SIG-M5 treated with dmso at 0.1 percent for 504 hours (cell line): ENCODE data around the gene GORAB.

Experiments
- DNase-seq: peaks from one replicate; lab custom pipeline; 2025; ENCODE audit not compliant: unreplicated experiment; lab: John Stamatoyannopoulos, UW

The GORAB gene

GRCh38 chr1:170531758-170532657 is at the start of gene GORAB:
Gene GORAB, plus strand, starts transcription at chr1:170532166. Its CDS starts 58 bp downstream, at chr1:170532224.
- DNase-seq = peak; percentile 89

GRCh38 chr1:170483051-170483450 is 48.9 kb upstream of the GORAB start:
- DNase-seq = no peak

- no peak for DNase-seq
These were observed 44.5 kb upstream of the GORAB start for GRCh38 chr1:170487503-170487902.

GRCh38 chr1:170491291-170491690 is 40.7 kb upstream of the GORAB start:
- no peak for DNase-seq

- no peak for DNase-seq
These were observed 37.6 kb upstream of the GORAB start for GRCh38 chr1:170494369-170494768.

GRCh38 chr1:170495006-170495405 is 37.0 kb upstream of the GORAB start:
- DNase-seq = no peak

GRCh38 chr1:170498876-170499275 is 33.1 kb upstream of the GORAB start:
- DNase-seq = no peak

- DNase-seq = no peak
These were observed 28.3 kb upstream of the GORAB start for GRCh38 chr1:170503665-170504064.

- no peak for DNase-seq
These were observed 21.8 kb upstream of the GORAB start for GRCh38 chr1:170510163-170510562.

- no peak for DNase-seq
These were observed 20.9 kb upstream of the GORAB start for GRCh38 chr1:170511038-170511437.

- no peak for DNase-seq
These were observed 18.8 kb upstream of the GORAB start for GRCh38 chr1:170513138-170513537.

- no peak for DNase-seq
These were observed 13.7 kb upstream of the GORAB start for GRCh38 chr1:170518185-170518834.

- no peak for DNase-seq
These were observed 13.0 kb upstream of the GORAB start for GRCh38 chr1:170518965-170519364.

- DNase-seq = no peak
These were observed 11.4 kb upstream of the GORAB start for GRCh38 chr1:170520601-170521000.

- DNase-seq = no peak
These were observed 10.1 kb upstream of the GORAB start for GRCh38 chr1:170521818-170522217.

- DNase-seq = no peak
These were observed 801 bp upstream of the GORAB start for GRCh38 chr1:170530972-170531757.

GRCh38 chr1:170533298-170533697 is 1.3 kb downstream of the GORAB start:
- peak; percentile 77 for DNase-seq

GRCh38 chr1:170534626-170535147 is 2.7 kb downstream of the GORAB start:
- DNase-seq = no peak

- no peak for DNase-seq
These were observed 3.5 kb downstream of the GORAB start for GRCh38 chr1:170535418-170535817.

GRCh38 chr1:170536924-170537551 is 5.1 kb downstream of the GORAB start:
- DNase-seq = no peak
